Activated CD8-positive, alpha-beta memory T cell treated with anti-CD3 and anti-CD28 coated beads for 48 hours (primary cell): ENCODE results near the gene EPHA2.

Experiments
- DNase-seq, 3 experiments: peaks; one replicate each; pipeline ENCODE4 v3.0.0-alpha.2; 2020; ENCODE audit warnings: low read depth in 2 of 3, low spot score in 2 of 3

The EPHA2 gene

GRCh38 chr1:16076031-16076864 is 79.6 kb downstream of the EPHA2 start:
- no peak for DNase-seq

- no peak for DNase-seq
Measured at GRCh38 chr1:16075337-16076030, 80.4 kb downstream of the EPHA2 start.
